SU-DHL-6 (cell line): ENCODE results near the gene ULK1.

Experiments
- H2AFZ ChIP-seq: fragments of 200-600 bp; sonication (generic); 2 replicates; pipeline ENCODE4 v1.6.1; 2014; ENCODE audit warnings: low read depth, mild to moderate bottlenecking, moderate library complexity, mixed read lengths, antibody characterized with exemption, low read length; ENCODE audit not compliant: severe bottlenecking
- H3F3A ChIP-seq: fragments of 200-600 bp; shearing (Covaris generic); 2 replicates; pipeline ENCODE4 v1.6.0; 2016; ENCODE audit warnings: antibody characterized with exemption, mild to moderate bottlenecking; ENCODE audit not compliant: insufficient read depth
- H3K27ac ChIP-seq: fragments of 200-600 bp; sonication (generic); 2 replicates; pipeline ENCODE4 v1.5.1; 2016; ENCODE audit warnings: low read depth, mild to moderate bottlenecking, low read length, moderate library complexity, mixed read lengths
- H3K27me3 ChIP-seq: fragments of 200-600 bp; sonication (generic), shearing (Covaris generic); 2 replicates; pipeline ENCODE4 v1.6.0; 2014; ENCODE audit warnings: mild to moderate bottlenecking, low read length
- H3K36me3 ChIP-seq: fragments of 200-600 bp; sonication (generic); 2 replicates; pipeline ENCODE4 v1.6.1; 2014; ENCODE audit warnings: mild to moderate bottlenecking, low read length, mixed read lengths
- H3K4me2 ChIP-seq: fragments of 300-600, 200-600 bp; shearing (Covaris generic), sonication (generic); 2 replicates; pipeline ENCODE4 v1.6.0; 2014; ENCODE audit warnings: low read length, low read depth, mild to moderate bottlenecking; ENCODE audit not compliant: poor library complexity, severe bottlenecking
- H3K4me3 ChIP-seq: fragments of 200-600 bp; sonication (generic); 2 replicates; pipeline ENCODE4 v1.5.1; 2014; ENCODE audit warnings: antibody characterized with exemption, low read length, mild to moderate bottlenecking, mixed read lengths; ENCODE audit not compliant: insufficient read depth, poor library complexity, severe bottlenecking
- H3K79me2 ChIP-seq: fragments of 200-600 bp; sonication (generic); 2 replicates; pipeline ENCODE4 v1.6.1; 2014; ENCODE audit warnings: mild to moderate bottlenecking, low read length, moderate library complexity; ENCODE audit not compliant: insufficient read depth
- H3K9ac ChIP-seq: fragments of 200-600 bp; sonication (generic); 2 replicates; pipeline ENCODE4 v1.7.0; 2014; ENCODE audit warnings: mild to moderate bottlenecking, low read length
- H3K9me2 ChIP-seq: fragments of 200-600 bp; sonication (generic); replicated peaks from 2 replicates; pipeline ENCODE4 v1.6.1; 2014; ENCODE audit warnings: low read length; ENCODE audit not compliant: insufficient read depth
- H3K9me3 ChIP-seq: fragments of 200-600 bp; sonication (generic); 2 replicates; pipeline ENCODE4 v1.6.1; 2014; ENCODE audit warnings: low read length, mixed read lengths; ENCODE audit not compliant: insufficient read depth
- H4K20me1 ChIP-seq: fragments of 200-600 bp; sonication (generic); 2 replicates; pipeline ENCODE4 v1.6.1; 2014; ENCODE audit warnings: low read depth, mild to moderate bottlenecking, antibody characterized with exemption, low read length, moderate library complexity, mixed read lengths
- CTCF ChIP-seq: fragments of 200-600 bp; sonication (generic); IDR thresholded peaks from one replicate; pipeline ENCODE4 v1.5.1; 2017; ENCODE audit warnings: antibody characterized with exemption, mild to moderate bottlenecking, low read length, moderate library complexity; ENCODE audit not compliant: insufficient read depth, poor library complexity, severe bottlenecking
- EZH2phosphoT487 ChIP-seq: fragments of 200-600 bp; sonication (generic), shearing (Covaris generic); conservative IDR thresholded peaks from 2 replicates; pipeline ENCODE4 v1.6.1; 2018; ENCODE audit warnings: mild to moderate bottlenecking, antibody characterized with exemption, low read length, moderate library complexity, mixed read lengths

The ULK1 gene

GRCh38 chr12:131909752-131910219 lies 15.4 kb downstream of the ULK1 start:
- Histone ChIP-seq H3K27me3 (no peaks in the 10 kb centered on the region), H3K4me2 (no peak overlapping the region), H4K20me1 (no peaks in the 10 kb centered on the region), H3K27ac (no peak overlapping the region), H3K9ac (no peak overlapping the region), H3K4me3 (no peak overlapping the region), H2AFZ (no peak overlapping the region), H3K9me2 (no peaks in the 10 kb centered on the region), H3K9me3 (no peaks in the 10 kb centered on the region), H3K36me3 (no peaks in the 10 kb centered on the region), H3F3A (no peaks in the 10 kb centered on the region), H3K79me2 (no peaks in the 10 kb centered on the region)
- TF ChIP-seq EZH2phosphoT487, result no peak
- TF ChIP-seq CTCF, result no peak

GRCh38 chr12:131910302-131911027 lies 16.0 kb downstream of the ULK1 start:
- no peak overlapping the region for H3K4me3 ChIP-seq
- H3K9ac ChIP-seq, result no peak overlapping the region
- H3K4me2 ChIP-seq, result no peak overlapping the region
- H3K27me3 ChIP-seq, result no peaks in the 10 kb centered on the region
- no peaks in the 10 kb centered on the region for H3K9me2 ChIP-seq
- no peak for TF ChIP-seq CTCF
- no peak for TF ChIP-seq EZH2phosphoT487
- H2AFZ ChIP-seq, result no peak overlapping the region
- H3K27ac ChIP-seq, result no peak overlapping the region
- H3K79me2 ChIP-seq, result no peaks in the 10 kb centered on the region
- no peaks in the 10 kb centered on the region for H4K20me1 ChIP-seq
- no peaks in the 10 kb centered on the region for H3F3A ChIP-seq
- H3K36me3 ChIP-seq, result no peaks in the 10 kb centered on the region
- no peaks in the 10 kb centered on the region for H3K9me3 ChIP-seq

GRCh38 chr12:131911028-131911650 lies 16.7 kb downstream of the ULK1 start:
- no peaks in the 10 kb centered on the region for H3F3A ChIP-seq
- H3K9me3 ChIP-seq, result no peaks in the 10 kb centered on the region
- H3K36me3 ChIP-seq, result no peaks in the 10 kb centered on the region
- H3K9me2 ChIP-seq, result no peaks in the 10 kb centered on the region
- H3K79me2 ChIP-seq, result no peaks in the 10 kb centered on the region
- H3K27me3 ChIP-seq, result no peaks in the 10 kb centered on the region
- no peak overlapping the region for H3K9ac ChIP-seq
- no peak overlapping the region for H3K4me2 ChIP-seq
- no peaks in the 10 kb centered on the region for H4K20me1 ChIP-seq
- TF ChIP-seq EZH2phosphoT487, result no peak
- no peak for TF ChIP-seq CTCF
- no peak overlapping the region for H3K27ac ChIP-seq
- no peak overlapping the region for H3K4me3 ChIP-seq
- H2AFZ ChIP-seq, result no peak overlapping the region
